WERI-Rb-1 (cell line): ENCODE data around the gene ATP8B4.

Source experiments
- DNase-seq: peaks from one replicate; pipeline ENCODE4 v3.0.0-alpha.2; 2020
- H3K27ac ChIP-seq: fragments of 250-450 bp; sonication (Bioruptor Pico); 2 replicates; pipeline ENCODE4 v1.5.1; 2020; ENCODE audit warnings: mild to moderate bottlenecking, moderate library complexity
- H3K27me3 ChIP-seq: fragments of 250-450 bp; sonication (Bioruptor Pico); 2 replicates; pipeline ENCODE4 v1.5.1; 2021; ENCODE audit warnings: mild to moderate bottlenecking, low read depth, moderate library complexity; ENCODE audit not compliant: insufficient read depth, severe bottlenecking
- H3K36me3 ChIP-seq: fragments of 250-450 bp; sonication (Bioruptor Pico); 2 replicates; pipeline ENCODE4 v1.5.1; 2020; ENCODE audit warnings: mild to moderate bottlenecking, moderate library complexity
- H3K4me3 ChIP-seq: 2 replicates; pipeline ENCODE4 v1.5.1; 2011; ENCODE audit warnings: low read depth, mild to moderate bottlenecking, control low read depth, low read length
- H3K9me3 ChIP-seq: fragments of 250-450 bp; sonication (Bioruptor Pico); 2 replicates; pipeline ENCODE4 v1.5.1; 2021; ENCODE audit warnings: mild to moderate bottlenecking, moderate library complexity; ENCODE audit not compliant: severe bottlenecking
- TF ChIP-seq, protein P1 (sequence below): IDR thresholded peaks from 2 replicates; pipeline ENCODE4 v1.5.1; 2011; ENCODE audit warnings: low read depth, mild to moderate bottlenecking, control low read depth, inconsistent platforms, low read length

ATP8B4 gene

DNA sequence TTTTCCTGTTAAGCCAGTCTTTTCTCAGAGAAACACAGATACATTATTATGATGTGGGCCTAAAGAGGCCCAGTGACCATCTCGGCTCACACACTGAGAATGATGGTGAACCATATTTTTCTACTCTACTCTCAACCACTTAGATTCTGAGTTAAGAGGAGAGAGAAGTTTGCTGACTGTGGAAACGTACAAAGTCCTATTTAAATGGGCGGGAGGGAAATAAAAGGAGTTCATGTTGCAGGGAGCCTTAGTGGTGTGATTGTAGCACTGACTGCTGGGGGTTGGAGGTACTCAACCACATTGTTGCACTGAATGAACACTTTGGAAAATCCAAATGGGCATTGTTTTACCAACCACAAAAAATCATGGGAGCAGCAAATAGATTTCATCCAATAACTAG lies 51.0 kb downstream of the ATP8B4 start:
- H3K36me3 ChIP-seq = no peaks in the 10 kb centered on the region
- no peaks in the 10 kb centered on the region for H3K9me3 ChIP-seq
- no peaks in the 10 kb centered on the region for H3K27me3 ChIP-seq
- no peak overlapping the region for H3K4me3 ChIP-seq
- no peak overlapping the region for H3K27ac ChIP-seq
- TF ChIP-seq, protein P1, sequence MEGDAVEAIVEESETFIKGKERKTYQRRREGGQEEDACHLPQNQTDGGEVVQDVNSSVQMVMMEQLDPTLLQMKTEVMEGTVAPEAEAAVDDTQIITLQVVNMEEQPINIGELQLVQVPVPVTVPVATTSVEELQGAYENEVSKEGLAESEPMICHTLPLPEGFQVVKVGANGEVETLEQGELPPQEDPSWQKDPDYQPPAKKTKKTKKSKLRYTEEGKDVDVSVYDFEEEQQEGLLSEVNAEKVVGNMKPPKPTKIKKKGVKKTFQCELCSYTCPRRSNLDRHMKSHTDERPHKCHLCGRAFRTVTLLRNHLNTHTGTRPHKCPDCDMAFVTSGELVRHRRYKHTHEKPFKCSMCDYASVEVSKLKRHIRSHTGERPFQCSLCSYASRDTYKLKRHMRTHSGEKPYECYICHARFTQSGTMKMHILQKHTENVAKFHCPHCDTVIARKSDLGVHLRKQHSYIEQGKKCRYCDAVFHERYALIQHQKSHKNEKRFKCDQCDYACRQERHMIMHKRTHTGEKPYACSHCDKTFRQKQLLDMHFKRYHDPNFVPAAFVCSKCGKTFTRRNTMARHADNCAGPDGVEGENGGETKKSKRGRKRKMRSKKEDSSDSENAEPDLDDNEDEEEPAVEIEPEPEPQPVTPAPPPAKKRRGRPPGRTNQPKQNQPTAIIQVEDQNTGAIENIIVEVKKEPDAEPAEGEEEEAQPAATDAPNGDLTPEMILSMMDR = no peak
- DNase-seq = no peak

DNA sequence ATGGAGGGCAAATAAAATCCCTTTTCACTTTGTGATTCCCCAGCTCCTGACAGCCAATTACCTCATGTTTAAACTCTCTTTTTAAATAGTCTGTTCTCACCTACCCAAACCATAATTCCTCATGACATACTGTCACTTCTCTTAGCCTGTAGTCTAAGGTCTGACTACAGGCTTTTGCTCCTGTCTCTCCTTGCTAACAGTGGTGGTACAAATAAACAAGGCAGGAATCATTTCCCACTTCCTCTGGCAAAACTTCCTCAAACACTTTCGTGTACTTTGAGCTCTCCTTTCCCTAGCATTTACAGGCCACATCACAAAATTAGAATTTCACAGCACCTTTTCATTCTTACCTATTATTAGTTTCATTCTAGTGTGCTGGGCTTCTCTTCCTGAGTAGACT lies 51.8 kb downstream of the ATP8B4 start:
- H3K36me3 ChIP-seq = no peaks in the 10 kb centered on the region
- no peaks in the 10 kb centered on the region for H3K9me3 ChIP-seq
- H3K27me3 ChIP-seq = no peaks in the 10 kb centered on the region
- TF ChIP-seq, protein P1 = no peak
- no peak overlapping the region for H3K4me3 ChIP-seq
- H3K27ac ChIP-seq = no peak overlapping the region
- DNase-seq = no peak

DNA sequence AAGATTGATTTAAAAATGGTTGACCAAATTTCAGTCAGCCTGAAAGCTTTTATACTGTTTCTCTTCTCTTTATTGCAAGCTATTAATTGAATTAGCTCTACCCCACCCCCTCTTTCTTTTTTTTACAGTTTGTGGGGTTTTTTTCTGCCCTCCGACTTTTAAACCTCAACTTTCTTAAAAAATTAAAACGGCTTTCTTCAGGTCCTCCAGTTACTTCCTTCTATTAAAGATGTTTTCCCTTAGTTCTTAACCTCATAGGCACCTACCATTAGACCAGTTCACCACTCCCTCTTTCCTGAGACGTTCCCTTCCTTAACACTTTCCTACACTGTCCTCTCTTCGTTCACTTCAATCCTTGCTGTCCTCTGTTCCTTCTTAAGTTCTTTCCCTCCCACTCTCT lies 52.4 kb downstream of the ATP8B4 start:
- TF ChIP-seq, protein P1 = no peak
- no peak for DNase-seq
- no peaks in the 10 kb centered on the region for H3K9me3 ChIP-seq
- no peaks in the 10 kb centered on the region for H3K27me3 ChIP-seq
- no peaks in the 10 kb centered on the region for H3K36me3 ChIP-seq
- H3K27ac ChIP-seq = no peak overlapping the region
- no peak overlapping the region for H3K4me3 ChIP-seq

DNA sequence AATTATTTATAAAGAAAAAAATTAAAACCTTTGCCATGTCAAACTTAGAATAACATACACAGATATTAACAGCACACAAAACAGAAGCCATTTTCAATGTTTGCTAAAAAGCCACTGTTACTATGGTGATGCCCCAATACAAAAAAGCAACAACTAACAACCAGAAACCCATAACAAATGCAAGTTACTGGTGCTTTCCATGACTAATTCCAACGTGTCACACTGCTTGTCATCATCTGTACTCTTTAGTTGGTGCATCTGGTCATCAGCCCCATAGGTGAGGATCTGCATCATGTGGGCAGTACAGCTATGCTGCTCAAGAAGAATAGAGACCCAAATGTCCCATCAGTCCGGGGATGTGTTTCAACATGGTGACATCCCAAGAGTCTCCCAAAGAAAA lies 52.8 kb downstream of the ATP8B4 start:
- DNase-seq = no peak

DNA sequence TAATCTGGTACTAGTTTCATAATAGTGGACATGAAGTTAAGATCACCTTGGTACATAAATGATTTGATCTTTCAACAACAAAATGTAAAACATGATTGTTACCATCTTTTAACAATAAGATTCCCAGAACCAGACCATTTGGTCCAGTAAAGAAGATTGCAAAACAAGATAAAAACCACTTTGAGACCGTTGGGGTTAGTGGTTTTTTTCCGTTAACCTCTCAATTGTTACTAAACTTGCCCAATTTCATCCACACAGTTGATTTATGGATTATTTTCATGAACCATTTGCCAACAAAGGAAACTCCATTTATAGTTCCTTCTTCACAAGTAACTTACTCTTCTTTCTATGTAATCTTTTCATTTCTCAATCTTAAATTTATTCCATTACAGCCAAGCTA lies 53.8 kb downstream of the ATP8B4 start:
- H3K27ac ChIP-seq = no peak overlapping the region
- no peaks in the 10 kb centered on the region for H3K9me3 ChIP-seq
- H3K36me3 ChIP-seq = no peaks in the 10 kb centered on the region
- H3K4me3 ChIP-seq = no peak overlapping the region
- no peaks in the 10 kb centered on the region for H3K27me3 ChIP-seq
- DNase-seq = no peak
- TF ChIP-seq, protein P1 = no peak

More for the DNA sequence above, 52.8 kb downstream of the ATP8B4 start:
- H3K4me3 ChIP-seq = no peak overlapping the region
- H3K36me3 ChIP-seq = no peaks in the 10 kb centered on the region
- H3K27me3 ChIP-seq = no peaks in the 10 kb centered on the region
- TF ChIP-seq, protein P1 = no peak
- H3K27ac ChIP-seq = no peak overlapping the region
- no peaks in the 10 kb centered on the region for H3K9me3 ChIP-seq

DNA sequence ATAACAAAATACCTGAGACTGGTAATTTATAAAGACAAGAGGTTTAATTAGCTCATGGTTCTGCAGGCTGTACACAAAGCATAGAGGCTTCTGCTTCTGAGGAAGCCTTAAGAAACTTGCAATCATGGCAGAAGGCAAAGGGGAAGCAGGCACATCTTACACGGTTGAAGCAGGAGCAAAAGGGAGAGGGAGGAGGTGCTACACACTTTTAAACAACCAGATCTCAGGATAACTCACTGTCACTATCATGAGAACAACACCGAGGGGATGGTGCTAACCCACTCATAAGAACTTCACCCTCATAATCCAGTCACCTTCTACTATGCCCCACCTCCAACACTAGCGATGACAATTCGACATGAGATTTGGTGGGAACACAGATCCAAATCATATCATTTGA lies 54.4 kb downstream of the ATP8B4 start:
- no peaks in the 10 kb centered on the region for H3K9me3 ChIP-seq
- no peaks in the 10 kb centered on the region for H3K27me3 ChIP-seq
- TF ChIP-seq, protein P1 = no peak
- H3K36me3 ChIP-seq = no peaks in the 10 kb centered on the region
- no peak overlapping the region for H3K4me3 ChIP-seq
- no peak overlapping the region for H3K27ac ChIP-seq
- DNase-seq = no peak
